Spleen (tissue), 11 donors: Measurements from ENCODE around the gene AKAP6. TPM values are rescaled to one million over a fixed set of nuclear protein-coding genes. Genes with fewer than 3 reads are reported as not detected.
"Not testable (repeated sequence)": the region's sequence is repeated elsewhere in the genome, so short reads cannot be mapped to it uniquely, and the experiment has no call there.

Source experiments
- DNase-seq: peaks from one replicate; pipeline ENCODE4 v3.0.0-alpha.2; 2020
- H3K27ac ChIP-seq, 8 donors: fragments of 200-600 bp; sonication (generic) in 7 of 8; 1 replicate in 4 of 8; 2 replicates in 4 of 8; pipeline versions ENCODE4 v1.5.0 to v1.8.0; 2016 to 2021; ENCODE audit warnings: inconsistent platforms in 4 of 8, mild to moderate bottlenecking in 4 of 8, moderate library complexity in 1 of 8
- H3K27me3 ChIP-seq, 7 donors: fragments of 200-600 bp; sonication (generic) in 6 of 7; replicated peaks in 1 of 7; 1 replicate in 4 of 7; 2 replicates in 3 of 7; pipeline versions ENCODE4 v1.5.0 to v1.8.0; 2016 to 2021; ENCODE audit warnings: inconsistent platforms in 3 of 7, mild to moderate bottlenecking in 1 of 7
- H3K36me3 ChIP-seq, 6 donors: fragments of 200-600 bp; sonication (generic) in 5 of 6; 1 replicate in 4 of 6; 2 replicates in 2 of 6; pipeline versions ENCODE4 v1.5.0 to v1.8.0; 2016 to 2021; ENCODE audit warnings: inconsistent platforms in 2 of 6
- H3K4me1 ChIP-seq, 6 donors: fragments of 200-600 bp; sonication (generic) in 5 of 6; 1 replicate in 3 of 6; 2 replicates in 3 of 6; pipeline versions ENCODE4 v1.5.0 to v1.8.0; 2016 to 2021; ENCODE audit warnings: inconsistent platforms in 3 of 6
- H3K4me3 ChIP-seq, 8 donors: fragments of 200-600 bp; sonication (generic) in 7 of 8; 1 replicate in 4 of 8; 2 replicates in 4 of 8; pipeline versions ENCODE4 v1.5.0 to v1.8.0; 2016 to 2021; ENCODE audit warnings: inconsistent platforms in 4 of 8, mild to moderate bottlenecking in 4 of 8, moderate library complexity in 2 of 8
- H3K9me3 ChIP-seq, 8 donors: fragments of 200-600 bp; sonication (generic) in 7 of 8; 1 replicate in 4 of 8; 2 replicates in 4 of 8; pipeline versions ENCODE4 v1.5.0 to v1.8.0; 2016 to 2021; ENCODE audit warnings: inconsistent platforms in 4 of 8
- POLR2A ChIP-seq, 3 donors: fragments of 450-650 bp; IDR thresholded peaks; one replicate each; pipeline ENCODE4 v1.5.1; 2017; ENCODE audit warnings: antibody characterized with exemption in 3 of 3, mild to moderate bottlenecking in 1 of 3
- POLR2AphosphoS5 ChIP-seq, 3 donors: sonication (generic); formaldehyde crosslinking; IDR thresholded peaks; one replicate each; pipeline ENCODE4 v1.5.1; 2017; ENCODE audit warnings: antibody characterized with exemption in 3 of 3
- WGBS, 5 donors: extraction: QIAGEN DNeasy Blood & Tissue Kit in 3 of 5; methylation state at CpG; one replicate each; pipeline versions ENCODE4 v1.1.5 to v1.1.7; 2013 to 2018; 5-methylcytosine and 5-hydroxymethylcytosine counted together
- intact Hi-C: fragments of 100-400 bp; cut with DNase I; formaldehyde crosslinking; loops from one replicate; pipeline ENCODE4 v1.15.0; 2023; ENCODE audit warnings: low total_unique reads
- polyA plus RNA-seq, 3 donors: library from polyadenylated mRNA; stranded (reverse); fragments of 200-250 nt; gene quantifications; one replicate each; pipeline ENCODE4 v1.2.1, GENCODE V29; 2013
- total RNA-seq, 7 donors: library from RNA; depleted of rRNA in 3 of 7; stranded (reverse); fragments of >200 nt in 3 of 7; fragmentation: NEBNext Ultra II Directional in 4 of 7; extraction: Animal tissue kit (Norgen Biotek cat#: 25700) in 4 of 7; gene quantifications; one replicate each; pipeline versions ENCODE4 v1.1.0 to v1.2.1, GENCODE V29; 2016 to 2021
- TF ChIP-seq, protein P1 (sequence below), 11 experiments: fragments of 200-600 bp in 7 of 11; fragments of 450-650 bp in 4 of 11; sonication (generic) in 4 of 11; IDR thresholded peaks in 8 of 11; conservative IDR thresholded peaks in 3 of 11; 1 replicate in 7 of 11; 2 replicates in 4 of 11; pipeline versions ENCODE4 v1.4.0 to v1.8.0; 2016 to 2021; ENCODE audit warnings: antibody characterized with exemption in 11 of 11, inconsistent platforms in 4 of 11, mild to moderate bottlenecking in 1 of 11
- donor health status: healthy with polysubstance abuse.
- donor health status: DM: no; HTN: no; CAD: no; lungs with moderate emphysema.
- donor health status: DM: no; HTN: no; CAD: no.
- donor health status: Bipolar disorder and iron deficiency.
- donor health status: healthy.
- donor health status: DM: no; HTN: no; CAD: no.
- donor health status: DM: yes; HTN: yes; CAD: no.

Gene AKAP6
- total and polyA plus RNA-seq, 10 donors, result 0.20 to 12.1 (median 4.8) TPM

DNA sequence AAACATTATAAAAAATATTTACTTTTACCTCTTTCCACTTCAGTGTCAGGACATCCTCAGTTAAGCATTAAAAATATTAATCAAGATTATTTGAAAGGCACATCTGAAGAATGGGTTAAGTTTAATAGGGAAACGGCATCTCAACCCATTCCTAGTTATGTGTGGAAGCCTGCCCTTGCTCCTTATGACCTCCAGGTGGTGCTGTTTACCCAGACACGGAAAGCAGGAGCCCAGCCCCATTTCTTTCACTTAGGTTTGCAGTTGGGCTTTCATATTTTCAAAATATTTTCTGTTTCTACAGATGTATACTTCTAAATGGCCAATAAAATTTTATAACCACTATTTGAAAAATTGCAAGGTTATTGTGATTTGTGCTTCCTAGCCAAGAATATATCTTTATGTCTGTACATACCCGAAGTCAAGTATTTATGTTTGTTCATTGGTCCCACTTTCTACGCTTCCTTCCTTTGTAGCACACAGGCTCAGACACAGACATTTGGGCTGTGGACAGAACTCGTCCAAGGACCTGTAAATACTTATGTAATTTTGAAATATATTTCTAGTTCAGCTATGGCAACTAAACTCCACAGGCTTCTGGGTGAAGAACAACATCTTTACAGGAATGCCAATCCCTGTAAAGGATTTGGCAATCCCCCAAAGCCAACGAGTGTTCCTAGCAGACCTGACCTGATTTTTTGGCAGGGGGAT, 247.1 kb downstream of the AKAP6 start:
- intact Hi-C loops, result loop anchor here (5.0 to 10.0 kb wide), 3 partner anchors 859 to 1749 kb away; no protein-coding TSS in a partner anchor
- Histone ChIP-seq H3K36me3 (no peaks in the 10 kb centered on the region), H3K9me3 (no peaks in the 10 kb centered on the region), H3K27ac (no peak overlapping the region), H3K27me3 (no peaks in the 10 kb centered on the region), H3K4me3 (peak overlapping the region in 2 of 8 donors; percentile 16 to 47), H3K4me1 (peaks cover 0 to 4% (median 0%) of the 10 kb centered on the region in 6 donors)
- no peak for DNase-seq
- WGBS, 5 donors, result 17 to 22% (median 18%) methylated on average over 6 of the region's 6 CpGs
- TF ChIP-seq, protein P1, sequence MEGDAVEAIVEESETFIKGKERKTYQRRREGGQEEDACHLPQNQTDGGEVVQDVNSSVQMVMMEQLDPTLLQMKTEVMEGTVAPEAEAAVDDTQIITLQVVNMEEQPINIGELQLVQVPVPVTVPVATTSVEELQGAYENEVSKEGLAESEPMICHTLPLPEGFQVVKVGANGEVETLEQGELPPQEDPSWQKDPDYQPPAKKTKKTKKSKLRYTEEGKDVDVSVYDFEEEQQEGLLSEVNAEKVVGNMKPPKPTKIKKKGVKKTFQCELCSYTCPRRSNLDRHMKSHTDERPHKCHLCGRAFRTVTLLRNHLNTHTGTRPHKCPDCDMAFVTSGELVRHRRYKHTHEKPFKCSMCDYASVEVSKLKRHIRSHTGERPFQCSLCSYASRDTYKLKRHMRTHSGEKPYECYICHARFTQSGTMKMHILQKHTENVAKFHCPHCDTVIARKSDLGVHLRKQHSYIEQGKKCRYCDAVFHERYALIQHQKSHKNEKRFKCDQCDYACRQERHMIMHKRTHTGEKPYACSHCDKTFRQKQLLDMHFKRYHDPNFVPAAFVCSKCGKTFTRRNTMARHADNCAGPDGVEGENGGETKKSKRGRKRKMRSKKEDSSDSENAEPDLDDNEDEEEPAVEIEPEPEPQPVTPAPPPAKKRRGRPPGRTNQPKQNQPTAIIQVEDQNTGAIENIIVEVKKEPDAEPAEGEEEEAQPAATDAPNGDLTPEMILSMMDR (IDR thresholded peaks at IDR 0.05 in 8 of 11, conservative IDR thresholded peaks at IDR 0.05 in 3 of 11), result peak; percentile 61 to 94 (median 86)
- no peak for TF ChIP-seq POLR2A (IDR thresholded peaks at IDR 0.05)

- TF ChIP-seq, protein P1 (IDR thresholded peaks at IDR 0.05 in 8 of 11, conservative IDR thresholded peaks at IDR 0.05 in 3 of 11), result no peak
- TF ChIP-seq POLR2AphosphoS5 (IDR thresholded peaks at IDR 0.05), result no peak
- TF ChIP-seq POLR2A (IDR thresholded peaks at IDR 0.05), result no peak
- 84 to 95% (median 91%) methylated on average over 2 of the region's 2 CpGs for WGBS, 5 donors
- intact Hi-C loops, result loop anchor here (5.0 to 10.0 kb wide), 3 partner anchors 858 to 1748 kb away; no protein-coding TSS in a partner anchor
Observed at GRCh38 chr14:32576977-32577376, 247.9 kb downstream of the AKAP6 start.

DNA sequence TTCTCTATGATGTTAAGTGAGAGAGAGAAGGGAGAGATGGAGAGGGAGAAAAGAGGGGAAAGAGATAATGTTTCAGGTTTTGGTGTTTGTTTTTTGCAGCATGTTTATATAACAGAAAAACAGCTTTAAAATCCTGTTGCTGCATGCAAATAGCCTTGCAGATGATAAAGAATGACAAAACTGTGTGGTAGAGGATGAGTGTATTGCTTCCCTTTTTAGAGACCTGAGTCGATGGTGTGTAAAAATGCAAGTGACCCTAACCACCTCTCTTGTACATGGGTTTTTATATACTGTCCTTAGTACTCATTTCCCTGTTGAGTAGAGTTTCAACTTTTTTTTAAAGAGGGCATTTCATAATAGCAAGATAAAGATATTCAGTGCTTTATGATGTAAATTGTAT, 249.1 kb downstream of the AKAP6 start:
- TF ChIP-seq, protein P1 (IDR thresholded peaks at IDR 0.05 in 8 of 11, conservative IDR thresholded peaks at IDR 0.05 in 3 of 11), result no peak
- TF ChIP-seq POLR2AphosphoS5 (IDR thresholded peaks at IDR 0.05), result no peak
- no peak for TF ChIP-seq POLR2A (IDR thresholded peaks at IDR 0.05)
- no peak for DNase-seq
- H3K27ac ChIP-seq, result no peak overlapping the region
- intact Hi-C loops, result loop anchor here (5.0 to 10.0 kb wide), 3 partner anchors 857 to 1747 kb away; no protein-coding TSS in a partner anchor
- no peaks in the 10 kb centered on the region for H3K36me3 ChIP-seq
- no peak overlapping the region for H3K4me3 ChIP-seq
- no peaks in the 10 kb centered on the region for H3K27me3 ChIP-seq
- WGBS, 5 donors, result 35 to 46% (median 40%) methylated on average over 1 of the region's 1 CpG
- peaks cover 0 to 4% (median 0%) of the 10 kb centered on the region in 6 donors for H3K4me1 ChIP-seq
- H3K9me3 ChIP-seq, result no peaks in the 10 kb centered on the region

More at GRCh38 chr14:32576977-32577376, 247.9 kb downstream of the AKAP6 start:
- Histone ChIP-seq H3K27ac (no peak overlapping the region), H3K9me3 (no peaks in the 10 kb centered on the region), H3K4me3 (no peak overlapping the region), H3K36me3 (no peaks in the 10 kb centered on the region), H3K4me1 (peaks cover 0 to 4% (median 0%) of the 10 kb centered on the region in 6 donors), H3K27me3 (no peaks in the 10 kb centered on the region)
- DNase-seq, result no peak

DNA sequence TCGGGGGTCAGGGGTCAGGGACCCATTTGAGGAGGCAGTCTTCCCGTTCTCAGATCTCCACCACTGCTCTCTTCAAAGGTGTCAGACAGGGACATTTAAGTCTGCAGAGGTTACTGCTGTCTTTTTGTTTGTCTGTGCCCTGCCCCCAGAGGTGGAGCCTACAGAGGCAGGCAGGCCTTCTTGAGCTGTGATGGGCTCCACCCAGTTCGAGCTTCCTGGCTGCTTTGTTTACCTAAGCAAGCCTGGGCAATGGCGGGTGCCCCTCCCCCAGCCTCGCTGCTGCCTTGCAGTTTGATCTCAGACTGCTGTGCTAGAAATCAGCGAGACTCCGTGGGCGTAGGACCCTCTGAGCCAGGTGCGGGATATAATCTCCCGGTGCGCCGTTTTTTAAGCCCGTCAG, 254.3 kb downstream of the AKAP6 start:
- H3K4me1 ChIP-seq, intact Hi-C loops, DNase-seq, H3K27ac ChIP-seq, H3K4me3 ChIP-seq, H3K27me3 ChIP-seq, H3K36me3 ChIP-seq: not testable (repeated sequence)
- peaks cover 0 to 14% (median 6%) of the 10 kb centered on the region in 8 donors for H3K9me3 ChIP-seq
- 90 to 97% (median 92%) methylated on average over 10 to 13 of the region's 13 CpGs for WGBS, 5 donors
